Lung microvascular endothelial cell (primary cell): ENCODE measurements around the gene BDH1. TPM values are rescaled to one million over a fixed set of nuclear protein-coding genes. Genes with fewer than 3 reads are reported as not detected.

Source experiments
- DNase-seq, 2 donors: peaks; one replicate each; pipeline versions ENCODE4 v3.0.0 to v3.0.0-alpha.2; 2010; ENCODE audit warnings: low read depth in 2 of 2
- total RNA-seq: library from RNA; depleted of rRNA; stranded (reverse); fragments of >200 nt; gene quantifications from 2 replicates; pipeline ENCODE4 v1.2.1, GENCODE V29; 2014

Gene BDH1
- total RNA-seq, 1 donor from 2014 or later: 1.6 TPM

DNA sequence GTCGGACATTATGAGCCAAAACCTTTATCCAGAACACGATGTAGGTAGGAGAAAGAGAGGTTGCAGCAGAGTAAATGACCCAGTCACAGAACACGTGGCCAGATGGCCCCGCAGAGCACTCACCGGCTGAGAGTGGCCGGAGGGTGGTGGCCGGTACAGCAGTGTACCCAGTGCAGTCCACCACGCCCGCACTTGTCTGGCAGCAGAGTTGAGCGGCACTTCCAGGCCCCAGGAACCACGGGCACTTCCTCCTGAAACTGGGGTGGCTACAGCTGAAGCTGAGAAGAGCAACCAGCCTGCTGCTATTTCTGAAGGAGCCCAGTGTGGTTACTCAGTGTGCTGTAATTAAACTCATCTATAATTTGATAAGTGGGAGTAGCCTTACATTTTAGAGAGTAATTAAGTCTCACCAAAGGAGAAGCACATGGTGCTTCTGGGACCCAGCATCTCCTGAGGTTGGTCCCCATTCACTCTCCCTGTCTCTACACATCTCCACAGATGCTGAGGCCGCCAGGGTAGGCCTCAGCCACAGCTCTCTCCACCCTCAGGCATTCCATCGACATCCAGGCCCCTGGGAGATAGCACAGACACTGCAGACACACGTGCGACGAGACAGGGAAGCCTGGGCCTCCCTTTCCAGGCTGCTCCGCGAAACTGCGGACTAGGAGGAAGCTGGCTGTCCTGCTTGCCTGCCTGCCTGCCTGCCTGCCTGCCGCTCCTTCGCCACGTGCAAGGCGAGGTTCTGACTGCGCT lies 49.8 kb downstream of the BDH1 start:
- no peak for DNase-seq

GRCh38 chr3:197504641-197505121 lies 51.1 kb downstream of the BDH1 start:
- DNase-seq: no peak

- DNase-seq: no peak
Measured at GRCh38 chr3:197504229-197504628, 51.5 kb downstream of the BDH1 start.

DNA sequence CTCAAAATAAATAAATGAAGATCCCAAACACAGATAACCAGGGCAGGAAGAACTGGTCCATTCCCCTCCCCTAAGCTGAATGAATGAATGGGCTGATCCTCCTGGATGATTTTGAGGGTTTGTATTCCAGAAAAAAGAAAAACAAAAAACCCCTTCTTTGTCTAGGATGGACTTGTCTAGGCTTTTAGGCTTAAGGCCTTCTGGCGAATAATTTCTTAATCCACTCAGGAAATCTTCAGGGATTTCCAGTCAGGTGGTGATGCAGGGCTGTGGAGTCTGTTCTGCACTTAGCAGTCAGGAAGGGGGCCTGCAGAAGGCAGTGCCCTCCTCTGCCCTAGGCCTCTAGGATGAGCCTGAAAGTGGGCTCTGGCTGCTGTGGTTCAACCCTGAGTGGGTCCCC lies 52.1 kb downstream of the BDH1 start:
- DNase-seq: no peak

DNA sequence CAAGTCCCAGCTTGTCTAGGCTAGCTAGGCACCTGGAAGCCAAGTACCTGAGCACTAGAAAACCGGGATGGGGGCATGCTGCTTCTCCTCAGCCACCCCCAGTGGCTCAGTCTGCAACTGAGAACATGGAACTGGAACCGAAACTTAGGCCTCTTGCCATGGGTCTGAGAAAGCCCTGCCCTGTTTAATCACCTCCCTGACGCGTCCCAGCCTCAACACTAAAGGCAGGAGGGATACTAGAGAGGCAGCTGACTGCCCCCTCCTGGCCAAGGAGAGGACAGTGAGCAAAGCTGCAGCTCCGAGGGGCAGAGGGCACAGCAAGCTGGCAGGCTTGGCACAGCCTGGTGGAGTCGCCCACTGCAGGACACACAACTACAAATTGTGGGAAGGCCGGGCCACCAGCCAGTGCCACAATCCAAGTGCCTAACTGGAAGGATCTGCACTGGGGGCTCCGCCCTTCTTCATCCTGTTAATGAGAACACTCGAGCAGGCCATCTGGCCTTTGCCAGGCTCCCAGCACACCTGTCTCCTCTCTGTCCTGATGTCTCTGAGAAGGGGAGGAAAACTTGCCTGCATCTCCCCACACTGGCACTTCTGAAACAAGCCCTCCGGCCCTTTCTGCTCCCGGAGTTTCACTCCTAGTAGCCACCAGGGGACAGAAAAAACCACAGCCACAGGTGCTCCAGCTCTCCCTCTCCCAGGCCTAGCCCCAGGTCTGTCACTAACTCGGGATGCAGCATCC lies 53.7 kb downstream of the BDH1 start:
- DNase-seq: peak; percentile 74 to 91

DNA sequence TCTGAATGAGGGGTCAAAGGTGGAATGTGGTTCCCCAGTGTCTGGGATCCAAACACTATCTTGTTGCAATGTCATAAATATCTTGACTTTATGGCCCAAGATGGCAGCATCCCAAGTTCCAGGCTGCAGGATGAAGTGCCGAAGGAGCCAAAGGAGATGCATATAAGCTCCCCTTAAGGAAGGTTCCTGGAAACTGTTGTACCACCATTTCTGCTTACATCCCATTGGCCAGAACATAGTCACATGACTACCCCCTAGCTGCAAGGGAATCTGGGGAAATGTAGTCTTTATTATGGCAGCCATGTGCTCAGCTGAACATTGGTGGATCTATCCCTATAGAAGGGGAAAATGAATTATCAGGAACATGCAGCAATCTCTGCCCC lies 54.3 kb downstream of the BDH1 start:
- peak; percentile 48 to 51 for DNase-seq

DNA sequence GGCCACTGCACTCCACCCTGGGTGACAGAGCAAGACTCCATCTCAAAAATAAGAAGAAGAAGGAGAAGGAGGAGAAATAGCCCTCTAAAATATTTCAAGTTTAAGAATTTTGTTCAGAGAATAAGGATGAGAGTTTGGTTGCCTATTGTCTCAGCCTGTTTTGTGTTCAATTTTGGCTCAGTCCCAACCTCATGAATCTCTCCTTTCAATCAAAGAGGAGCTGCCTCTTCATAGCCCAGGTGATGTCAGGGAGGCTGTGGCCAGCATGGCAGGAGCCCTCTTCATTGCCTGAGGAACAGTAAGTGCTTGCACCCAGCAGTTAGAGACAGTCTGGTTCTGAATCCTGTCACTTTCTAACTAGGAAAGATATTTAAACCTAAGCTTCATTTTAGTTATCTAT lies 55.0 kb downstream of the BDH1 start:
- no peak for DNase-seq

DNA sequence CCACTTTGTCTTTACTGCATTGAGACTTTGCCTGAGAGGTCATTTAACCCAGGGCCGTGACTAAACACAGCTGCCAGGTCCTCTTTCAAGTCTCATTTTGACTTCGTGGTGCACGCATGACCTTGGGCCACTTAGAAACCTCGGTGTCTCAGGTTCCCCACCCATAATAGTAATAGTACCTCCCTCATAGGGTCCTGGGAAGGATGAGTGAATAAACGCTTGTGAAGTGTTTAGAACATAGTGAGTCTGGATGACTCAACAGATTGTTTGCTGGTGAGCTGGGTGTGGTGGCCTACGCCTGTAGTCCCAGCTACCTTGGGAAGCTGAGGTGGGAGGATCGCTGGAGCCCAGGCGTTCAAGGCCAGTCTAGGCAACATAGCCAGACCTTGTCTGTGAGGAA lies 56.3 kb downstream of the BDH1 start:
- peak in 1 of 2 donors; percentile 80 for DNase-seq

GRCh38 chr3:197498499-197499241 lies 57.1 kb downstream of the BDH1 start:
- DNase-seq: no peak

DNA sequence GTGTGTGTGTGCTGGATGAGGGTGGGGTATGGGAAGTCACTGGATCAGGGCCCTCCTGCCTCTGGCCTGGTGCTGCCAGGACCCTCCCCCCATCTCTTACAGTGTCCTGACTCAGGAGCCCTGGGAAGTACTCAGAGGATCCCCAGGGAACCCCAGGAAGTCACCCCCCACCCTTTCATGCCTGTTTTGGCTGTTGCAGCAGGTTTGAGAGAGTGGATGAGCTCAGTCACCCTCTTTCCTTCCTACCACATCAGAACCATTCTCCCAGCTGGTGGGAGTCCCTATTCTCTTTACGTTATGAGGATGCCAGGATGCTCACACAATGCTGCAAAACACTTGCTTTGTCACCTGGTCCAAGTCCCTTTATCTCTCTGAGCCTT lies 59.0 kb downstream of the BDH1 start:
- peak in 1 of 2 donors; percentile 63 for DNase-seq

GRCh38 chr3:197495999-197496745 lies 59.6 kb downstream of the BDH1 start:
- no peak for DNase-seq

DNA sequence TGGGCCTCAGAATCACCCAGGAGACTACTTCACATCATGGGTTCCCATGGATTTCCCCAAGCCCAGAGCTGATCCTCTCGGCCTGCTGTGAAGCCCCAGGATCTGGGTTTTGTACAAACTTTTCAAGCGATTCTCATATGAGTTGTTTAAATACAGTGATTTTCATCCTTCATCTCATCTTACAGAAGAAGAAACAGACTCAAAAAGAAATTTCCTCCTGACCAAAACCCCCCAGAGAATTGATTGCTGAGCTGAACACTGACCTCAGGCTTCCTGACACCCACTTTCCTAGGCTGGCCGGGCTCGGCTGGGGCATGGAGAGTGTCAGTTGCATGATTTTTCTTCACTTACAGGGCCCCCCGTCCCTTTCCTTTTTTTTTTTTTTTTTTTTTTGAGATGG lies 60.3 kb downstream of the BDH1 start:
- DNase-seq: no peak

GRCh38 chr3:197495059-197495455 lies 60.7 kb downstream of the BDH1 start:
- DNase-seq: peak; percentile 73 to 85

DNA sequence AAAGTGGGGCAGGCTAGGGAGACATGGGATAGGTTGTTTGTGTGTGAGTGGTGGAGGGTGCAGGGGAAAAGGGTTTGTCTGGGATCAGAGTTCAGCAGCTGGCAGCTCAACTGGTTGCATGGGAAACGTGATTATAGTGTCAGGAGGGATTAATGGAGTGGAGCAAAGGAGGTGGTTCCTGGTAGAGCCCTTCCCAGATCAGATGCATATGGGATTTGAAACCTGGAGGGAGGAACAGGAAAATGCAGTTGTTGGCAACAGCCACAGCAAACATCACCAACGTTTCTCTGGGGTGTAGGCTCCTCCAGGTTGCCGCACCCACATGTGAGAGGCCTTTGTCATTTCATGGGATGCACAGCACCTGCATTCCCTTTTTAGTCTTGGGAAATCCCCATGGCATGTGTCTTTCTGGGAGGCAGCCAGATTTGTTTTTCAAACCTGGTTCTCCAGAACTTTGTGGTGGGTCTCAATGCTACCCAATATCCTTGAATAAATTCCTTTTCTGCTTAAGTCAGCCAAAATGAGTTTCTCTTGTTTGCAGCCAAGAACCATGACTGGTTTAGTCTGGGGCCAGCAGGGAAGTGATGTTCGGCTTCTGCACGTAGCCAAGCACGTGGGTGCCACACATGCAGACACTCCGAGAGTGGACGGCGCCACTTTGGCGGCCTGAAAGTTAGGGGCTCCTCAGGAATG lies 61.3 kb downstream of the BDH1 start:
- DNase-seq: peak; percentile 45 to 53

GRCh38 chr3:197493049-197493448 lies 62.7 kb downstream of the BDH1 start:
- DNase-seq: no peak

- no peak for DNase-seq
Measured at GRCh38 chr3:197491923-197492664, 63.7 kb downstream of the BDH1 start.

GRCh38 chr3:197491478-197491877 lies 64.3 kb downstream of the BDH1 start:
- DNase-seq: no peak

- DNase-seq: peak in 1 of 2 donors; percentile 87
Measured at GRCh38 chr3:197490098-197491058, 65.4 kb downstream of the BDH1 start.

- DNase-seq: peak; percentile 96 to 99
Measured at GRCh38 chr3:197487911-197488391, 67.8 kb downstream of the BDH1 start.
